Liver (tissue), 9 donors: ENCODE data around the gene ESRRB. TPM values are rescaled to one million over a fixed set of nuclear protein-coding genes. Genes with fewer than 3 reads are reported as not detected.

Experiments used
- DNase-seq: peaks from one replicate; pipeline ENCODE4 v3.0.0-alpha.2; 2017; ENCODE audit warnings: low spot score
- H3K27ac ChIP-seq, 2 donors: one replicate each; pipeline ENCODE4 v1.7.0; 2013; ENCODE audit warnings: inconsistent platforms in 2 of 2, low read length in 2 of 2, control low read depth in 1 of 2, low read depth in 1 of 2, mild to moderate bottlenecking in 1 of 2
- H3K27me3 ChIP-seq, 4 donors: one replicate each; pipeline versions ENCODE4 v1.6.1 to v1.7.0; 2013; ENCODE audit warnings: low read length in 3 of 4, inconsistent platforms in 1 of 4, mild to moderate bottlenecking in 1 of 4, moderate library complexity in 1 of 4; ENCODE audit not compliant: control insufficient read depth in 4 of 4, insufficient read depth in 4 of 4
- H3K36me3 ChIP-seq, 4 donors: one replicate each; pipeline versions ENCODE4 v1.6.1 to v1.7.0; 2013; ENCODE audit warnings: low read length in 3 of 4, mild to moderate bottlenecking in 3 of 4, low read depth in 1 of 4, moderate library complexity in 1 of 4; ENCODE audit not compliant: control insufficient read depth in 4 of 4, insufficient read depth in 3 of 4
- H3K4me1 ChIP-seq, 4 donors: one replicate each; pipeline versions ENCODE4 v1.6.1 to v1.7.0; 2013; ENCODE audit warnings: low read length in 3 of 4, mild to moderate bottlenecking in 3 of 4, moderate library complexity in 1 of 4; ENCODE audit not compliant: control insufficient read depth in 4 of 4, insufficient read depth in 4 of 4
- H3K4me3 ChIP-seq, 3 donors: one replicate each; pipeline versions ENCODE4 v1.6.1 to v1.7.0; 2013; ENCODE audit warnings: low read length in 3 of 3, control low read depth in 1 of 3, low read depth in 1 of 3, mild to moderate bottlenecking in 1 of 3
- H3K9ac ChIP-seq, 2 donors: one replicate each; pipeline ENCODE4 v1.7.0; 2013; ENCODE audit warnings: low read length in 2 of 2, mild to moderate bottlenecking in 2 of 2, moderate library complexity in 2 of 2, control low read depth in 1 of 2, low read depth in 1 of 2
- H3K9me3 ChIP-seq, 4 donors: one replicate each; pipeline versions ENCODE4 v1.6.1 to v1.7.0; 2013; ENCODE audit warnings: low read length in 3 of 4; ENCODE audit not compliant: control insufficient read depth in 4 of 4
- FOXA1 ChIP-seq: IDR thresholded peaks from 2 replicates; pipeline ENCODE4 v1.6.1; 2016; ENCODE audit warnings: antibody characterized with exemption
- GABPA ChIP-seq, 2 donors: IDR thresholded peaks in 1 of 2; conservative IDR thresholded peaks in 1 of 2; 2 replicates each; pipeline ENCODE4 v1.6.1; 2016; ENCODE audit warnings: antibody characterized with exemption in 2 of 2, mild to moderate bottlenecking in 1 of 2, moderate library complexity in 1 of 2
- HNF4A ChIP-seq, 2 donors: conservative IDR thresholded peaks; 2 replicates each; pipeline ENCODE4 v1.6.1; 2016; ENCODE audit warnings: antibody characterized with exemption in 2 of 2, mild to moderate bottlenecking in 2 of 2
- HNF4G ChIP-seq: IDR thresholded peaks from 2 replicates; pipeline ENCODE4 v1.6.1; 2016; ENCODE audit warnings: antibody characterized with exemption
- RAD21 ChIP-seq, 2 donors: IDR thresholded peaks; 2 replicates each; pipeline ENCODE4 v1.6.1; 2016; ENCODE audit warnings: antibody characterized with exemption in 2 of 2, mild to moderate bottlenecking in 2 of 2
- RXRA ChIP-seq, 2 donors: IDR thresholded peaks; 2 replicates each; pipeline ENCODE4 v1.6.1; 2017 to 2018; ENCODE audit warnings: antibody characterized with exemption in 2 of 2, mild to moderate bottlenecking in 1 of 2
- SP1 ChIP-seq: IDR thresholded peaks from 2 replicates; pipeline ENCODE4 v1.6.1; 2018; ENCODE audit warnings: antibody characterized with exemption, mild to moderate bottlenecking
- TAF1 ChIP-seq: conservative IDR thresholded peaks from 2 replicates; pipeline ENCODE4 v1.6.1; 2016; ENCODE audit warnings: antibody characterized with exemption, mild to moderate bottlenecking
- WGBS: extraction: QIAGEN DNeasy Blood & Tissue Kit; methylation state at CpG from one replicate; pipeline ENCODE4 v1.1.7; 2013; 5-methylcytosine and 5-hydroxymethylcytosine counted together
- polyA plus RNA-seq, 2 donors: library from polyadenylated mRNA; stranded (reverse) in 1 of 2; unstranded in 1 of 2; fragments of 200-250 nt in 1 of 2; fragments of >200 nt in 1 of 2; fragmentation: Nextera tagmentation in 1 of 2; extraction: Ambion mirVana in 1 of 2; gene quantifications; one replicate each; pipeline versions ENCODE4 v1.2.1 to v1.2.3, GENCODE V29; 2013 to 2015
- total RNA-seq, 2 donors: library from RNA; depleted of rRNA; stranded (reverse); fragments of >200 nt; gene quantifications; one replicate each; pipeline ENCODE4 v1.2.3, GENCODE V29; 2014
- TF ChIP-seq, protein P1 (sequence below): IDR thresholded peaks from 2 replicates; pipeline ENCODE4 v1.6.1; 2016; ENCODE audit warnings: antibody characterized with exemption
- TF ChIP-seq, protein P2 (sequence below): IDR thresholded peaks from 2 replicates; pipeline ENCODE4 v1.6.1; 2016; ENCODE audit warnings: antibody characterized with exemption
- TF ChIP-seq, protein P3 (sequence below): IDR thresholded peaks from 2 replicates; pipeline ENCODE4 v1.6.1; 2016; ENCODE audit warnings: antibody characterized with exemption
- TF ChIP-seq, protein P4 (sequence below): fragments of 150-350 bp; IDR thresholded peaks from 2 replicates; pipeline ENCODE4 v1.5.1; 2017; ENCODE audit warnings: improper control_type of control experiment, low read depth, low read length; ENCODE audit not compliant: missing input control
- donor health status: healthy.
- donor health status: healthy.
- donor health status: healthy.
- donor health status: healthy.
- donor health status: healthy.

The ESRRB gene
- total and polyA plus RNA-seq, 4 donors: 0.08 to 0.21 (median 0.11) TPM

DNA sequence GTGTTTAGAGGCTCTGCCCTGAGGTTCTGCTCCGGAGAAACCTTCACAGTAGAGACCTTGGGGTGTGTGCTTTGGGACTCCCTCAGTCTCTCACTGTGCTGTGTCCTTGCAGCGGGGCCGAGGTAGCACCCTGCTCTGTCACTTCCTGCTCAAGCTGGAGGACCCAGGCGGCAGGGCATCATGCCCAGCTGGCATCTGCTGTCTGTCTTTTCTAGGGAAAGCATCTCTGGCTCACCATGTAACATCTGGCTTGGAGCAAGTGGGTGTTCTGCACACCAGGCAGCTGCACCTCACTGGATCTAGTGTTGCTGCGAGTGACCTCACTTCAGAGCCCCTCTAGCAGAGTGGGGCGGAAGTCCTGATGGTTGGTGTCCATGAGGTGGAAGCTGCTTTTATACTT is 124.5 kb downstream of the ESRRB start:
- Histone ChIP-seq H3K9me3 (no peaks in the 10 kb centered on the region), H3K9ac (no peak overlapping the region), H3K27me3 (no peaks in the 10 kb centered on the region), H3K4me3 (no peak overlapping the region), H3K36me3 (no peaks in the 10 kb centered on the region), H3K27ac (no peak overlapping the region), H3K4me1 (no peaks in the 10 kb centered on the region)
- 75% methylated on average over 6 of the region's 6 CpGs for WGBS
- DNase-seq: no peak
- TF ChIP-seq, protein P1, sequence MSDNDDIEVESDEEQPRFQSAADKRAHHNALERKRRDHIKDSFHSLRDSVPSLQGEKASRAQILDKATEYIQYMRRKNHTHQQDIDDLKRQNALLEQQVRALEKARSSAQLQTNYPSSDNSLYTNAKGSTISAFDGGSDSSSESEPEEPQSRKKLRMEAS: no peak
- no peak for TF ChIP-seq HNF4A (conservative IDR thresholded peaks at IDR 0.05)
- TF ChIP-seq, protein P2, sequence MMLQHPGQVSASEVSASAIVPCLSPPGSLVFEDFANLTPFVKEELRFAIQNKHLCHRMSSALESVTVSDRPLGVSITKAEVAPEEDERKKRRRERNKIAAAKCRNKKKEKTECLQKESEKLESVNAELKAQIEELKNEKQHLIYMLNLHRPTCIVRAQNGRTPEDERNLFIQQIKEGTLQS: no peak

DNA sequence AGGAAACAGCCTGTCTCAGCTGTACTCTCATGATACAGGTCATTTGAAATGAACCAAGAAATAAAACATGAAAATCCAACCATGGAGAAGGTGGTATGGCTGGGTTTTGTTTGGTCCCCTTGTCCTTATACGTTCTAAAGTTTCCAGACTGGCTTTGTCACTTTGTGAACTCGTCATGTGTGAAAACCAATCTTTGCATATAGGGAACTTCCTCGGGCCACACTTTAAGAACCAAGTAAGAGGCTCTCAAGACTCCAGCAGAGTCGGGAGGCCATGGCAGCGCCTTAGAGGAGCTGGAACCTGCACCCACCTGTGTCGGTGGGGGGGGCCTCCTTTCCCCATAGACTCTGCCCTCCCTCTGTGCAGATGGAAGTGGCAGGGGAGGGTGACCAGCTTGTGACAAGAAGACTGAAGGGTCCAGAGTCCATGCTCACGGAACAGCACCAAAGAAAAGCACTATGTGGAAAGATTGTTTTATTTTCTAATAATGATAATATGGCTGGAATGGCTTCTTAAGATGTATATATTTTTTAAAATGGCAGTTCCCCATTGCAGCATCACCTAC is 125.3 kb downstream of the ESRRB start:
- H3K4me3 ChIP-seq: no peak overlapping the region
- no peaks in the 10 kb centered on the region for H3K27me3 ChIP-seq
- no peaks in the 10 kb centered on the region for H3K36me3 ChIP-seq
- H3K9ac ChIP-seq: no peak overlapping the region
- DNase-seq: no peak
- WGBS: 71% methylated on average over 7 of the region's 7 CpGs
- H3K27ac ChIP-seq: no peak overlapping the region
- H3K4me1 ChIP-seq: no peaks in the 10 kb centered on the region
- TF ChIP-seq HNF4A (conservative IDR thresholded peaks at IDR 0.05): no peak
- TF ChIP-seq, protein P1: no peak
- no peak for TF ChIP-seq TAF1
- TF ChIP-seq, protein P2: no peak
- TF ChIP-seq HNF4G: no peak
- TF ChIP-seq, protein P3, sequence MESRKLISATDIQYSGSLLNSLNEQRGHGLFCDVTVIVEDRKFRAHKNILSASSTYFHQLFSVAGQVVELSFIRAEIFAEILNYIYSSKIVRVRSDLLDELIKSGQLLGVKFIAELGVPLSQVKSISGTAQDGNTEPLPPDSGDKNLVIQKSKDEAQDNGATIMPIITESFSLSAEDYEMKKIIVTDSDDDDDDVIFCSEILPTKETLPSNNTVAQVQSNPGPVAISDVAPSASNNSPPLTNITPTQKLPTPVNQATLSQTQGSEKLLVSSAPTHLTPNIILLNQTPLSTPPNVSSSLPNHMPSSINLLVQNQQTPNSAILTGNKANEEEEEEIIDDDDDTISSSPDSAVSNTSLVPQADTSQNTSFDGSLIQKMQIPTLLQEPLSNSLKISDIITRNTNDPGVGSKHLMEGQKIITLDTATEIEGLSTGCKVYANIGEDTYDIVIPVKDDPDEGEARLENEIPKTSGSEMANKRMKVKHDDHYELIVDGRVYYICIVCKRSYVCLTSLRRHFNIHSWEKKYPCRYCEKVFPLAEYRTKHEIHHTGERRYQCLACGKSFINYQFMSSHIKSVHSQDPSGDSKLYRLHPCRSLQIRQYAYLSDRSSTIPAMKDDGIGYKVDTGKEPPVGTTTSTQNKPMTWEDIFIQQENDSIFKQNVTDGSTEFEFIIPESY: no peak
- no peak for TF ChIP-seq SP1
- no peak for TF ChIP-seq FOXA1
- TF ChIP-seq RAD21 (IDR thresholded peaks at IDR 0.05): no peak
- TF ChIP-seq, protein P4, sequence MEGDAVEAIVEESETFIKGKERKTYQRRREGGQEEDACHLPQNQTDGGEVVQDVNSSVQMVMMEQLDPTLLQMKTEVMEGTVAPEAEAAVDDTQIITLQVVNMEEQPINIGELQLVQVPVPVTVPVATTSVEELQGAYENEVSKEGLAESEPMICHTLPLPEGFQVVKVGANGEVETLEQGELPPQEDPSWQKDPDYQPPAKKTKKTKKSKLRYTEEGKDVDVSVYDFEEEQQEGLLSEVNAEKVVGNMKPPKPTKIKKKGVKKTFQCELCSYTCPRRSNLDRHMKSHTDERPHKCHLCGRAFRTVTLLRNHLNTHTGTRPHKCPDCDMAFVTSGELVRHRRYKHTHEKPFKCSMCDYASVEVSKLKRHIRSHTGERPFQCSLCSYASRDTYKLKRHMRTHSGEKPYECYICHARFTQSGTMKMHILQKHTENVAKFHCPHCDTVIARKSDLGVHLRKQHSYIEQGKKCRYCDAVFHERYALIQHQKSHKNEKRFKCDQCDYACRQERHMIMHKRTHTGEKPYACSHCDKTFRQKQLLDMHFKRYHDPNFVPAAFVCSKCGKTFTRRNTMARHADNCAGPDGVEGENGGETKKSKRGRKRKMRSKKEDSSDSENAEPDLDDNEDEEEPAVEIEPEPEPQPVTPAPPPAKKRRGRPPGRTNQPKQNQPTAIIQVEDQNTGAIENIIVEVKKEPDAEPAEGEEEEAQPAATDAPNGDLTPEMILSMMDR: no peak
- TF ChIP-seq GABPA (IDR thresholded peaks at IDR 0.05 in 1 of 2, conservative IDR thresholded peaks at IDR 0.05 in 1 of 2): no peak
- H3K9me3 ChIP-seq: no peaks in the 10 kb centered on the region

DNA sequence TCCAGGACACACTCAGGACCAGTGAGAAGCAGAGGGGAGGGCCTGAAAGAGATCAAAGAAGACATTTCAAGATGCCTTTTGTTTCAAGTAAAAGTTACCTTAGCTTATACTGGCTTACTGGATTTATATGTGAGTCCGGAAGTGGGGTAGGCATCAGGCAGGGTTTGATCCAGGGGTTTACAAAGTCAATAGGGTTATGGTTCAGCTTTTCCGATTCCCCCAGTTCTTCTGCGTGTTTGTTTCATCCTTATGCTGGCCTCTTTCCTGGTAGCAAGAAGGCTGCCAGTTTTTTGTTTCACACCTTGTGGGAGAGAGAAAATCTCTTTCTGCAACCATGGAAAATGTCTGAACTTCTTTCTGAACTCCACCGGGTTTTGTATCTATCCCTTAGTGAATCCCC is 126.3 kb downstream of the ESRRB start:
- no peaks in the 10 kb centered on the region for H3K27me3 ChIP-seq
- 94% methylated on average over 4 of the region's 4 CpGs for WGBS

More for the DNA sequence above, 126.3 kb downstream of the ESRRB start:
- H3K4me3 ChIP-seq: no peak overlapping the region
- TF ChIP-seq HNF4G: no peak
- TF ChIP-seq RXRA (IDR thresholded peaks at IDR 0.05): no peak
- TF ChIP-seq, protein P3: no peak
- H3K27ac ChIP-seq: no peak overlapping the region
- H3K9me3 ChIP-seq: no peaks in the 10 kb centered on the region
- H3K9ac ChIP-seq: no peak overlapping the region
- H3K4me1 ChIP-seq: no peaks in the 10 kb centered on the region
- no peak for DNase-seq
- H3K36me3 ChIP-seq: no peaks in the 10 kb centered on the region
